ELR (cell line): ENCODE measurements around the gene ZNF778.

Source experiments
- DNase-seq: peaks from one replicate; pipeline ENCODE4 v3.0.0-alpha.2; 2015; ENCODE audit warnings: low read depth

ZNF778 gene

DNA sequence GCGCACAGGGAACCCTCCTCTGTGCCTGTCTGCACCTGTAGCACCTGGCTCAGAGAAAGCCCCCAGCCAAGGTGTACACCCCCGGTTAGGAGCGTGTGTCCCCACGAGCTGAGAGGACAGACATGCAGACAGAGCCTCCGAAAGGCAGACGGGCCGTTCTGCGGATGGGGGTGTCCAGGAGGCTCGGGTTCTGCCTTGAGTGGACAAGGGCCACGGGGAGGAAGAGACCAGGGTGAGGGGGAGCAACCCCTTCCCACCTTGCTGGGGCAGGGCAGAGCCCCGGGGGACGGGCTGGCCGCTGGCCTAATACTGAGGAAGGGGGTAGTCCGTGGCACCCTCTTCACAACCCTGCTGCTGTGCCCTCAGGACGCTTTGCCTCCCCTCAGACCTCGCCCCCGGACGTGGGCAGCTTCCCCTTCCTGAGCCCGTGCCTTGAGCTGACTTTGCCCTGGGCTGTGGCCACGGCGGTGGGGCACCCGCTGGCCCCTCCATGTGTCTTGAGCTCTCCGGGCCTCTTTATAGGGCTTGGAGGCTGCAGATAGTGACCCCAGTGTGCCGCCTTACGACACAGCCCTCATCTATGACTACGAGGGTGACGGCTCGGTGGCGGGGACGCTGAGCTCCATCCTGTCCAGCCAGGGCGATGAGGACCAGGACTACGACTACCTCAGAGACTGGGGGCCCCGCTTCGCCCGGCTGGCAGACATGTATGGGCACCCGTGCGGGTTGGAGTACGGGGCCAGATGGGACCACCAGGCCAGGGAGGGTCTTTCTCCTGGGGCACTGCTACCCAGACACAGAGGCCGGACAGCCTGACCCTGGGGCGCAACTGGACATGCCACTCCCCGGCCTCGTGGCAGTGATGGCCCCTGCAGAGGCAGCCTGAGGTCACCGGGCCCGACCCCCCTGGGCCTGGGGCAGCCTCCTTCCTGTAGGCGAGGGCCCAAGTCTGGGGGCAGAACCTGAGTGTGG lies 22.9 kb upstream of the ZNF778 start:
- DNase-seq: no peak

DNA sequence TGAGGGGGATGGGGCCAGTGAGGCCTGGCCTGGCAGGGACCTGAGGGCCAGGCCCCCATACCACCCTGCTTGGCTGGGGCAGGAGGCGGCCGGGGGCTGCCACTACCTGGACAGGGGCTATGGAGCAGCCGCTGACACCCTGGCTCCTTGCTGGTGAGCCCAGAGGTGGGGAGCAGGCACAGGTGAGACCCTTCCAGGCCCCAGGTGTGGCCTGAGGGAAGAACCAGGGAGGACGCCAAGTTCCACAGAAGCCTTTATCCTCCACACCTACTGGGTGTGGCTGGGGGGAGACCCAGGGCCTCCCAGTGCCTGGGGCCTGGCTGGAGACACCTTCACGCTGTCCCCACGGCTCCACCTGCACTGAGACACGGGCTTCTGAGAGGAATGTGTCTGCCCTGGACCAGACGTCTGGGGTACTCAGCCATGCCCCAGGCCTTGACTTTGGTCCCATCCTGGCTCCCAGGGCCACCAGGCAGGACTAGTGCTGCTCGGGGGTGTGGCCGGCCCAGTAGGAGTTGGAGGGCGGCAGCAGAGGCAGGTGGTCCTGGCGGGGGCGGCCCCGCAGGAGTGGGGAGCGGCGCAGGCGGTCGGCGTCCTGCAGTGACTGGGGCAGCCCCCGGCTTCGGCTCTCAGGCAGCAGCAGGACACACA lies 21.9 kb upstream of the ZNF778 start:
- no peak for DNase-seq

DNA sequence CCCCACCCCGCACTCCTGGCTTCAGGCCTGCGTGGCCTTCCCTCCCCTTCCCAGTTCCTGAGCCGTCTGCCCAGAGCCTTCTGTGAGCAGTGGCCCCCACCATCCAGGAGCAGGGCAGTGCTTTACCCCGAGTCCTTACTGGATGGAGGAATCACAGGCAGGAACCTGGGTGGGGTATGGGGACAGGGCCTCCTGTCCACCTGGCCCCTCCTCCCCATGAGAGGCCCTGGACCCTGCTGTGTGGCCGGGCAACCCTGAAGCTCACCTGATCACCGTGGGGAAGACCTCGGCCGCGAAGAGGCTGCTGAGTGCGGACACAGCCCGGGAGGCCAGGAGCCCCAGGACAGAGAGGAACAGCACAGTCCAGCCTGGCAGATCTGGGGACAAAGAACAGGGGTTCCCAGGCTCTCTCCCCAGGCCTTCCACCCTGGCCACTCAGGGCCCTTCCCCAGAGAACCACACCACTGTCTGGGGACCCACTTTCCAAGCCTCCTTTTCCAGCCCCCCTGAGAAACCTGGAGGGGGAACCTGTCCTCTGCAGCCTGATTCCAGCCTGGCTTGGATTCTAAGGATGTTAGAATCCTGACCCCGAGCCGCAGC lies 20.4 kb upstream of the ZNF778 start:
- no peak for DNase-seq

DNA sequence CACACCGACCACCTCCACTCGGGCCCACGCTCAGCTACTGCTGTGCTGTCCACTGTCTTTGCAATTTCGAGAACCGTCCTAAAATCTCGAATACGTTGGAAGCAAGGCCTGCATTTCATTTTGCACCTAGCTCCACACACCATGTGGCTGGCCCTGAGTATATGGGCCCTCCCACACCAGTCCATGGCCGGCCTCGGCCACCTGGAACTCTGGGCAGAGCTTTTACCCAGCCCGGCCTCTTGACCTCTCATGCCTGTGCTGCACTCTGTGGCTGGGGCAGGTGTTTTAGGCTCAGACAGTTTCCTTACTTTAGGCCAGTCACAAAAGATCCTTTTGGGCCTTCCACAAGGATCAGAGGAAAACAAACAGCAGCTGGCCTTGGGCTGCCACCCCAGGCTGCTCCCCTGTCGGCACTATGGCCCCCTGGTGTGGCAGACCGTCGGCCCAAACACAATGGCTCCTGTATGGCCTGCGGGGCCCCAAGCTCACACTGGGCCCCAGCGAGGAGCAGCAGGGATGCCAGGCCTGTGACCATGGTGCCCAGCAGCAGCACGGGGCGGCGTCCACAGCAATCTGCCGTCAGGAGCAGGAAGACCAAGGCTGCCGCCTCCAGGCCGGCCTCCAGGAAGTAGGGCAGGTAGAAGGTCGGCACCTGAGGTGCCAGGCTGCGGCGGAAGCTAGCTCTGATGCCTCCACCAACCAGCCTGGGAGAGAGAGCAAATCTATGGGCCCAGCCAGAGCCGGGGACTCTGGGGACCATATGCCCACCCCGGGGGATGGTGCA lies 19.7 kb upstream of the ZNF778 start:
- DNase-seq: no peak

DNA sequence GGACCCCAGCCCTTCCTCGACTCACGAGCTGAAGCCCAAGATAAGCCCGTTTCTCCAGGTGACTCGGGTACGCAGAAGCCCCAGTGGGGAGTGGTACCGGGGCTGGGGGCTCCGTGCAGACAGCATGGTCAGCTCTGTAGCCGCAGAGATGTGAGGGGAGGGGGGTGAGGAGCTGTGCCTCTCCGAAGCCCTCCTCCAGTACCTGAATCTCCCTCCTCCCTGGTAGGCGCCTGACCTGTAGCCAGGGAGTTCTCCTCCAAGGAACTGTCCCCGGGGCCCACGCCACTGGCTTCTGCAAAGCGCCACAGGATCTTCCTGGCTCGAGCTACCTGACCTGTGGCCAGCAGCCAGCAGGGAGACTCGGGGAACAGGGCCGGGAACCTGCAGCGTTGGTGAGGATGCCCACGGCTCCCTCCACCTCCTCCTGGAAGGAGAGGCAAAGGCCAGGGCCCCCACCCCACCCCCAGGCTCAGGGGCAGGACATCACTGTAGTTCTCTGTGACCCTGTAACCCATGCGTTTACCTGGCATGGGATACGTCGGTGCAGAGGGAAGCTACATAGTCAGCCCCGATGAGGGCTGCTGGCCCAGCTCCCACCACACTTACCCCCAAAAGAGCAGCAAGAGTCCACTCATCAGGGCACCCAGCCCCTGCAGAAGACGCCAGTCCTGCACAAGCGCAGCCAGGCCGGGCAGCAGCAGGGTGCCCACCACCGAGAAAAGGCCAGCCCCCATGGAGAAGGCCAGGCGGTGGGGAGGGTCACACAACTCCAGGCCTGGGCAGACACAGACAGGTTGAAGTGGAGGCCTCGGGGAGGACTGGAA lies 18.9 kb upstream of the ZNF778 start:
- DNase-seq: no peak

DNA sequence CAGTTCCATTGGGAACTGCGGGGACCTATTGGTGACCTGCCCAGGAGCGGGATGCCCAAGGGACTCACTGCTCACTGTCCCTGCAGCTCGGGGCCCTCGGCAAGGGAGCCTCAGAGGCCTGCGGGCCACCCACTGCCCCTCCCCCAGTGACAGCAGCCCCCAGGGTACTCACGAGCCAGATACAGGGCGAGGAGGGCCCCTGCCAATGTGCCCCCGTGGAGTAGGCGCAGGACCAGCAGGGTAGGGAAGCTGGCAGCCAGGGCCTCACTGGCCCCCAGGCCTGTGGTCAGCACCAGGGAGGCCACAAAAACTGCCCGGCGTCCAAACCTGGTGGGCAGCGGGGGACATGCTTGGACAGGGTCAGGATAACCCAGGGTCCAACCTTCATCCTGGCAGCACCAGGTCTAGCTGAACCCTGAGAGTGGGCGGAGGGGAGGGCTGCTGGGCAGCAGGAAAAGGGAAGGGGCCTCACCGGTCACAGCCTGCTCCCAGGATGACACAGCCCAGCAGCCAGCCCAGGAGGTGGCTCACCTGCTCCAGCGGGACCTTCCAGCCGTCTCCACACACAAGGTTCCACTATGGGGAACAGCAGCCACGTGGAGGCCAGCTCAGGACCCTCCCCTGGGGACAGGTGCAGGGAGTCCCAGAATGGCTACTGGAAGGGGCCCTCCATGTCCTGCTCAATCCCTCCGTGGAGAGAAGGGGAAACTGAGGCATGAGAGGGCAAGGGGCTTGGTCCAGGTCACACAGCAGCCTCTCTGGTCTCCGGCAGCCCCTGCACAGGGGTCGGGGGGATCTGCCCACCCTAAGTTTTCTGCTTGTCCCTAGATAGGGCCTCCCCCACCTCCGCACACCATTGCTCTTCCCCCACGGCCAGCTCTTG lies 18.0 kb upstream of the ZNF778 start:
- DNase-seq: no peak

DNA sequence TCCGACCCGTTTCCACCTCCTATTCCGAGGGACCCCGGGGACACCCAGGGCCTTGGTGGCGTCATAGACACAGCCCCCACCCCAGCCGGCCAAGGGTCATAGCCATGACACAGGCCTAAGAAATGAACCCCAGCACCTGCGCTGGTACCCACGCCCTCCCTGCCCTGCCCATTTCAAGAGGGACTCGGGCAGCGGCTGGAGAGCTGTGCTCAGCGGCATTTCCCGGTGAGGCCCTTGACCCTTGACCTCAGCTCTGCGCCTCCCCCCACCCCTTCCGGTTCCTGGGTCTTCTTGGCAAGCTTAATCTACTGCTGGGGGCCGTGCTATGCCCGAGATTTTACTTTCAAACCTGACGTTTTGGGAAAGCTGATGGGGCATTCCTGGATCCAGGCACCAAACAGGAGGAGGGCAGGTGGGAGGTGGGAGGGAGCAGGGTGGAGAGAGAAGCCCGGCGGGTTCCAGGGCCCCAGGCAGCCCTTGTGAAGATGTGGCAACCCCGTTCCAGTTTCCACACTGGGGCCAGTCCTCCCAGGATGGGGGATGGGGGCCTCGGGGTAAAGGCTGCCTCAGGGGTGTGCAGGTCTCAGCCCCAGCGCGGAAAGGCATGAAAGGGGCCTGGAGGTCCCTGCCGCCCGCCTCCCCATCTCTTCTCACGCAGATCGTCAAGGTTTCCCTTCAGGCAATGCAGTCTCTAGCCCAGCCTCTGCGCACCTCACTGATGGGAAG lies 17.2 kb upstream of the ZNF778 start, which contains the start of gene SLC22A31:
Gene SLC22A31, minus strand, starts transcription at position 414 of the 726 bp plus-strand sequence. Its CDS starts 36 bp downstream, at position 378.
- DNase-seq: peak; percentile 8

DNA sequence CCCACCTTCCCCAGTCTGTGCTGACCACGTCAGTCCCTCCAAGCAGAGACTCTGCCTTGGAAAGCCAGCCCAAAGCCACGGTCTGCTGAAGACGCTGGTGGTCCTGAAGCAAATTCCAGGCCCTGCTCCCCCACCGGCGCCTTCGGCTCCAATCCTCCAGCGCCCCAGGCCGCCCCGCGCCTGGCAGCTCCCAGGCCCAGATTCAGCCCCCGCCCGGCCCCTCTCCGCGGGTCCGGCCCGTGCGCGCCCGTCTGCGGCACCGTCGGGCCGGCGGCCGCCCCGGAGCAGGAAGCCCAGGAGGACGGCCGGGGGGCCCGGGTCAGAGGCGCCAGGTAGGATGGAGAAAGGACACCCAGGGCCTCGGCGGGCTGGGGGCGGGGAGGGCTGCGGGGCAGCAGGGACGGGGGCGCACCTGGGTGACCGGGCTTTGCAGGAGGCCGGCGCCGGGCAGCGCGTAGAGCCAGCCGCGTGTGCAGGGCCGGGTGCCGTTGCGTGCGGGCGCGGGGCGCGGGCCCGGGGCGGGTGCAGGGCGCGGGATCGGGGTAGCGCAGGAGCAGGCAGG lies 16.6 kb upstream of the ZNF778 start:
- no peak for DNase-seq

DNA sequence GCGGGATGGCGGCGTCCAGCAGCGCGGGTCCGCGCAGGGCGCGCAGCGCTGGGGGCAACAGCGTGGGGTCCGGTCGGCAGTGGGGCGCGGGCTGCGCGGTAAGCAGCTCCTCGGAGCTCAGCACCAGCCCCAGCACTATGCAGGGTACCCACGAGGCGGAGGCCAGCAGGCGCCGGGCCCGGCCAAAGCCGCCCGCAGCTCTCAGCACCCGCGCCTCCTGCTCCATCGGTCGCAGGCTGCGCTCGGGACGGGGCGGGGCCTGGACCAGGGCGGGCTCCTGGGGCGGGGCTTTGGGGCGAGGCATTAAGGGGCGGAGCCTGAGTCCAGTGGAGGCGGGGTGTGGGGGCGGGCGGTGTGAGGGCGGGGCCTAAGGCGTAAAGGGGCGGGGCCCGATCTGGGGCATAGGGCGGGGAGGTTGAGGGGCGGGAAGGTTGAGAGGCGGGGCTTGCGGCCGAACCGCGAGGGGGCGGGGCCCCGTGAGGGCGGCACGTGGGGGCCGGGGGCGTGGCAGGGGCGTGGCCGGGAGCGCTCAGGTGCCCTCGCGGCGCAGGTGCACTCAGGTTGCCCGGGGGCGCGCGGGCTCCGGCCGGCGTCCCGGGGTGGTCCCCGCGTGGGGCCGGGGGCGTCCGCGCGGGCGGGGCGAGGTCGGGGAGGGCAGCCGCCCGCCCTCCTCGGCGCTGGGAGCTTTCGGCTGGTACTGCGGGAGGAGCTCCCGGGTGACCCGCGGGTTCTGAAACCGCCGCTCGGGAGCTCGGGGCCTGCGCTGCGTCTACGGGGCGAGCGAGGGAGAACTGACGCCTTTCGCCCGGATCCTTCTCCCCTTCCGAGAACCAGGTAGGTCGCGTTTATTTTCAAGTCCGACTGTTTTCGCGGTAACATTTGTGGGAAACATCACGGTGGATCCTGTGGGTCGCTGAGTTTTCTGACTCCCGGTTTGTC lies 15.8 kb upstream of the ZNF778 start:
- peak; percentile 56 for DNase-seq

DNA sequence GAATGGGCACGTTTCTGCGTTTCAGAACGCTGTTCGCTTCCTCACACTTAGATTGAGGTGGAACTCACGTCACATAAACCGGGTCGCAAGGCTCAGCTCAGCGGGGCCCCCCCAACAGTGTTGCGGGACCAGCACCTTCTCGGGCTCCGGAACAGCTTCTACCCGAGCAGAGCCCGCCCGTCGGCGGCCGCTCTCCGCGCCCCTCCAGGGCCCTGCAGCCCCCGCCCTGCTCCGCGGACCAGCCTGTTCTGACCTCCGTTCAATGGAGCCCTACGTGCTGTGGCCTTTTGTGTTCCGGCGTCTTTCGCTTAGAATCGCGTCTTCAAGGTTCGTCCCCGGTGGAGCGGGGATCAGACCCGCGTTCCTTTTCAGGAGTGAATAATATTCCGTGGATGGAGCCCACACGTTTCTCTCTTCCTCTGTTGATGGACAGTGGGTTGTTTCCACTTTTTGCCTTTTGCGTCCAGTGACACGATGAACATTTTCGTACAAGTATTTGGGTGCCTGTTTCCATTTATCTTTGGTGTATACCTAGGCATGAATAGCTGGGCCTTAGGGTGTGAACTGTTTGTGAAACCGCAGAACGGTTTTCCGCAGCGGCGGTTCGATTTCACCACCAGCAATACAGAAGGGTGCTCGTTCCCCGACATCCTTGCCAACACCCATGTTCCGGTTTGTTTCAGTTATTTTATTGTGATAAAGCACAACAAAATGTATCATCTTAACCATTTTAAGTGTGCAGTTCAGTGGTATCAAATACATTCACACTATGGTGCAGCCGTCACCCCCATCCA lies 14.9 kb upstream of the ZNF778 start:
- no peak for DNase-seq

DNA sequence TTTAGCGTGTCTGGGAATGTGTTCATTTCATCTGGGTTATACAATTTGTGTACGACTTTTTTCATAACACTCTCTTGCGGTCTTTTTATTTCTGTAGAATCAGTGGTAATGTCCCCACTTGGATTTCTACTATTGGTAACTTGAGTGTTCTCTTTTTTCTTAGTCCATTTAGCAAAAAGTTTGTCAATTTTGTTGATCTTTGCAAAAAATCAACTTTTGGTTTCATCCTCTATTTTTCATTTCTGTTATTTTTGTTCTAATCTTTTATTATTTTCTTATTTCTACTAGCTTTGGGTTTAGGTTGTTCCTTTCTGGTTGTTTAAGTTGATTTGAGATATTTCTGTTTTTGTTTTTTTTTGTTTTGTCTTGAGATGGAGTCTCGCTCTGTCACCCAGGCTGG lies 9.5 kb upstream of the ZNF778 start:
- no peak for DNase-seq

DNA sequence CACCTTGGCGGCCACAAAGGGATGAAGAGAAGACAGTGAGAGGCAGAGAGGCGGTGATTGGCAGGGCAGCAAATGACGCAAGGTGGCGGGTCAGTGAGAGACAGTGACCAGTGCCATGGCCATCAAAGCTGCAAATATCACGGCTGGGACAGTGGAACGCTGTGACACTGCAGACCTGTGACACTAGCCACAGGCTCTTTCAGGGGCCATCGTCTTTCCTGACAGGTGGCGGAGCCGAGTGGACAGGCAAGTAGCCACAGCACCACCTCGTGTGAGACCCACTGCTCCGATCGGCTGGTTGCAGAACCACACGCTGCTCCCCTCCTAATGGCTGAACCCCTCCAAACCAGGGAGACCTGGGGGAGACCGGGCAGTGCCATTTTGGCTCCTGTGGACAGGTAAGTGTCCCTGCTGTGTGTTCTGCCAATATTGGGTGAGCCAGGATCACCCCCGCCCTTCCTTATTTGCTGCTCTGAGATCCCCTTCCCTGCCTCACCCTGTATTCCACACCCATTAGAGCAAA lies 7.9 kb upstream of the ZNF778 start:
- no peak for DNase-seq

DNA sequence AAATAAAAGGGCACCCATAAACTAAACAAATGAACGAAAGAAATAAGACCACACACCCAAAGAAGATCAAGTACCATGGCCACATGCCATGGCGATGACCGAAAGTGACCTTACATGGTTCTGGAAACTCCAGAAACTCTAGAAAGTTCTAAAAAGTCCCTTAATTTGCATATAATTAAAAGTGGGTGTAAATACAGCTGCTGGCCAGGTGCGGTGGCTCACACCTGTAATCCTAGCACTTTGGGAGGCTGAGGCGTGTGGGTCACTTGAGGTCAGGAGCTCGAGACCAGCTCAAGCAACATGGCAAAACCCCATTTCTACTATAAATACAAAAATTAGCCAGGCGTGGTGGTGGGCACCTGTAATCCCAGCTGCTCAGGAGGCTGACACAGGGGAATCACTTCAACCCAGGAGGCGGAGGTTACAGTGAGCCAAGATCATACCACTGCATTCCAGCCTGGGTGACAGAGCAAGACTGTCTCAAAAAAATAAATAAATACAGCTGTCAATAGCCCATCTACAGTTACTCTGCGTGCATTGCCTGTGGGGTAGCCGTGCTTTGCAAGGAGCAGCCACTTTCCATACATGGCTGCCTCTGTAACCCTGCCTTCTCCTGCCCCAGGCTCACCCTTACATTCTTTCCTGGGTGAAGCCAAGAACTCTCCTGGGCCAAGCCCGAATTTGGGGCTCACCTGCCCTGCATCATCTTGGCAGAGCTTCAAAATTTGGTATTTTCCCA lies 7.2 kb upstream of the ZNF778 start:
- no peak for DNase-seq

DNA sequence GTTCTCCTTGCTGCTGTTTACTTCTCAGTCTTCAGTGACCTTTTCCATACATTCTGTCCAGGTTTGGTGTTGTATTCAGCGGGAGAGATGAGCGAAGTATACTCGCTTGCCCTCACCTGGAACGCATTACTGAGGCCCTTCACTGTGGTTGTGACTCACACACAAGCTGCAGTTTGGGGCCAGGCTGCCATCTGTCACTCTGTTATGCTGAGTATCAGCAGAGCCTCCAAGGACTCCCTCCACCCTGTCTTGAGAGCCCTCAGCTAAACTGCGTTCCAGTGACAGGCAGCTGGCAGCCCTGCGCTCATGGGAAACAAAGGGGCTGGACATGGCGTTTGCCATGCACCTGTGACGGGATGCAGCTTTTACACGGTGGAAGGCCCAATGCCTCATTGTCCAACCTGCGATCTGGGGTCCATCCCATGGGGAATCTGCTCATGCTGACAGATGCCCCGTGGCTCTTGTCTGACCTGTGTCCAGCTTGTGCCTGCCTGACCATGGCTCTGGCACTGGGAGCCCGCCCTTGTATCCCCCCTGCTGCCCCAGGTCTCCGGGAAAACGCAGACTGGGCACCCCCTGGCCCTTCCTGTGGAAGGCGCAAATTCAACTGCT lies 6.5 kb upstream of the ZNF778 start:
- peak; percentile 30 for DNase-seq

DNA sequence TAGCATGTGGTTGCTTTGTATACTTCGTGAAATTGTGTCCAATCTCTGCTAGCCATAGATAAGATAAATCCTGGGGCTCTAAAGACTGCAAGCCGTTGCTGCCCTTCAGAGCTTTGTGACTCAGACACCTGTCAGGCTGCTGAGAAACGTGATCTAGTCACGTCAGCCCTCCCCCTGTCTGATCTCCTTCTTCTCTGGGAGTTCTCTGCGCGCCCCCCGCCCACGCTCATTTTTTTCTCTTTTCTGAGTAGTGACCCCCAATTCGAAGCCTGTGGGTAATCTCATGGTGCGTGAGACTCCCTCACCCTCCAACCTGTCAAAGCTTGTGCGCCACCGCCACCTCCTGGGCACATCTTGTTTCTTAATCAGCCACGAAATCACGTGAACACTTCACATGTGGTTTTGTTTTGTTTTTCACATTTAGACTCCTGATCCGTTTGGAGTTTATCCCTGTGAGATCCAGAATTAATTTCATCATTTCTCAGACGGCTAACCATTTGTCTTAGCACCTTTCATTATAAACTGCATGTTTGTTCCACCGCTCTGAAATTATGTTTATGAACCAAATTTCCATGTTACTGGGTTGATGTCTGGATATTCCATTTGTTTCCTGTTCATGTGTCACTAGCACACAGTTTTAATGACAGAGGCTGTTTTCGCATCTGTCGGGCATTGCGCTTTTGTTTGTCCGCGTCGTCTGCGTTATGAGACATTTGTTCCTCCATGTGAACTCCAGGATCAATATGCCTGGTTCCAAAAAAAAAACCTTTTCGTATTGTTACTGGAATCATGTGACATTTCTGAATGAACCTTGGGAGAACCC lies 977 bp upstream of the ZNF778 start:
- peak; percentile 85 for DNase-seq
